GM18858 (cell line): ENCODE results near the gene SAMD4A.

Experiments
- ATAC-seq: cut with Tn5 transposase; IDR thresholded peaks from one replicate; pipeline ENCODE4 v1.9.1; 2021; ENCODE audit not compliant: unreplicated experiment

SAMD4A gene

DNA sequence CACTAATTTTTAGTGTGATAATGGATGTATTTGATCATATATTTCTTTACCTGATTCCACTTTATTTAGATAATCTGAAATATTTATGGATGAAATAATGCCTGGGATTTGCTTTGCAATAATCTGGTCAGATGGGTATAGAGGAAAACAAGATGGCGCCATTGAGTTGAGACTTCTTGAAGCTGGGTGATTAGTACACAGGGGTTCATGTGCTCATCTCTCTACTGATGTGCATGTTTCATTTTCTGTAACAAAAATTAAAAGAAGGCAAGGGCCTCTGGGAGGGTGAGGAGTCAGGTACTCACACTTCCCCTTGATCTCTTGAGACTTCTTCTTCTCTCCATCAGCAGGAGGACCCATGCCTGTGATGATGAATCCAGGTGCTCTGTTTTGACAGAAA is 273.9 kb downstream of the SAMD4A start:
- no peak for ATAC-seq
